Erythroblast (primary cell): ENCODE measurements around the gene HELZ.

ENCODE experiments used
- GATA1 ChIP-seq: IDR thresholded peaks from 2 replicates; pipeline ENCODE4 v1.6.1; 2011; ENCODE audit warnings: low read depth, mild to moderate bottlenecking, control low read depth, low read length, moderate library complexity
- POLR2A ChIP-seq: IDR thresholded peaks from 2 replicates; pipeline ENCODE4 v1.6.1; 2011; ENCODE audit warnings: mild to moderate bottlenecking, low read length

- TF ChIP-seq POLR2A: no peak
- TF ChIP-seq GATA1: no peak
These were observed 220.3 kb downstream of the HELZ start for GRCh38 chr17:67024736-67025135.
